Measurements from ENCODE around the gene CACNB2. TPM values are rescaled to one million over a fixed set of nuclear protein-coding genes. Genes with fewer than 3 reads are reported as not detected.

CACNB2 gene
- total RNA-seq, 1 experiment from 2014 or later: not detected

GRCh38 chr10:18449611-18450026 is 309.4 kb downstream of the CACNB2 start:
- Histone ChIP-seq H3K27ac (ENCODE audit: low read length) (no peak overlapping the region), H3K27me3 (ENCODE audit: control insufficient read depth, insufficient read depth, low read length) (0 out of 2 replicates have a peak, but pooled peaks cover 2% of the 10 kb centered on the region), H3K4me1 (ENCODE audit: control insufficient read depth, insufficient read depth, low read length) (no peaks in the 10 kb centered on the region), H3K36me3 (ENCODE audit: control insufficient read depth, insufficient read depth, low read length) (no peaks in the 10 kb centered on the region), H3K9me3 (ENCODE audit: control insufficient read depth, insufficient read depth, low read depth, low read length) (no peaks in the 10 kb centered on the region), H3K4me3 (ENCODE audit: low read depth in 2 of 2, low read length in 2 of 2) (no peak overlapping the region)
- ATAC-seq: no peak
- in situ Hi-C loops (cut with HindIII; ENCODE audit: low pct_unique_long_range_greater_than_20kb, low sequenced_read_pairs): no loop called here
- ChIA-PET CTCF (no interaction called here), POLR2A (no interaction called here)
- intact Hi-C loops (cut with micrococcal nuclease; ENCODE audit: unreplicated experiment): no loop called here
- no peak for DNase-seq (ENCODE audit: low read depth, low spot score)
- no peak for TF ChIP-seq TCF7L2 (IDR thresholded peaks at IDR 0.05; ENCODE audit: low read depth, low read length)
- TF ChIP-seq CTCF (IDR thresholded peaks at IDR 0.05): no peak
- TF ChIP-seq, protein P1, sequence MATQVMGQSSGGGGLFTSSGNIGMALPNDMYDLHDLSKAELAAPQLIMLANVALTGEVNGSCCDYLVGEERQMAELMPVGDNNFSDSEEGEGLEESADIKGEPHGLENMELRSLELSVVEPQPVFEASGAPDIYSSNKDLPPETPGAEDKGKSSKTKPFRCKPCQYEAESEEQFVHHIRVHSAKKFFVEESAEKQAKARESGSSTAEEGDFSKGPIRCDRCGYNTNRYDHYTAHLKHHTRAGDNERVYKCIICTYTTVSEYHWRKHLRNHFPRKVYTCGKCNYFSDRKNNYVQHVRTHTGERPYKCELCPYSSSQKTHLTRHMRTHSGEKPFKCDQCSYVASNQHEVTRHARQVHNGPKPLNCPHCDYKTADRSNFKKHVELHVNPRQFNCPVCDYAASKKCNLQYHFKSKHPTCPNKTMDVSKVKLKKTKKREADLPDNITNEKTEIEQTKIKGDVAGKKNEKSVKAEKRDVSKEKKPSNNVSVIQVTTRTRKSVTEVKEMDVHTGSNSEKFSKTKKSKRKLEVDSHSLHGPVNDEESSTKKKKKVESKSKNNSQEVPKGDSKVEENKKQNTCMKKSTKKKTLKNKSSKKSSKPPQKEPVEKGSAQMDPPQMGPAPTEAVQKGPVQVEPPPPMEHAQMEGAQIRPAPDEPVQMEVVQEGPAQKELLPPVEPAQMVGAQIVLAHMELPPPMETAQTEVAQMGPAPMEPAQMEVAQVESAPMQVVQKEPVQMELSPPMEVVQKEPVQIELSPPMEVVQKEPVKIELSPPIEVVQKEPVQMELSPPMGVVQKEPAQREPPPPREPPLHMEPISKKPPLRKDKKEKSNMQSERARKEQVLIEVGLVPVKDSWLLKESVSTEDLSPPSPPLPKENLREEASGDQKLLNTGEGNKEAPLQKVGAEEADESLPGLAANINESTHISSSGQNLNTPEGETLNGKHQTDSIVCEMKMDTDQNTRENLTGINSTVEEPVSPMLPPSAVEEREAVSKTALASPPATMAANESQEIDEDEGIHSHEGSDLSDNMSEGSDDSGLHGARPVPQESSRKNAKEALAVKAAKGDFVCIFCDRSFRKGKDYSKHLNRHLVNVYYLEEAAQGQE (IDR thresholded peaks at IDR 0.05; ENCODE audit: insufficient read depth in 1 of 2, low read depth in 2 of 2, low read length in 1 of 2): no peak
- TF ChIP-seq SIN3A (IDR thresholded peaks at IDR 0.05; ENCODE audit: borderline replicate concordance, insufficient read depth, low read depth, low read length): no peak
- no peak for TF ChIP-seq POLR2AphosphoS5 (IDR thresholded peaks at IDR 0.05; ENCODE audit: low read depth, low read length)
- no TSS peak for BruUV-seq (replicated peaks)

DNA sequence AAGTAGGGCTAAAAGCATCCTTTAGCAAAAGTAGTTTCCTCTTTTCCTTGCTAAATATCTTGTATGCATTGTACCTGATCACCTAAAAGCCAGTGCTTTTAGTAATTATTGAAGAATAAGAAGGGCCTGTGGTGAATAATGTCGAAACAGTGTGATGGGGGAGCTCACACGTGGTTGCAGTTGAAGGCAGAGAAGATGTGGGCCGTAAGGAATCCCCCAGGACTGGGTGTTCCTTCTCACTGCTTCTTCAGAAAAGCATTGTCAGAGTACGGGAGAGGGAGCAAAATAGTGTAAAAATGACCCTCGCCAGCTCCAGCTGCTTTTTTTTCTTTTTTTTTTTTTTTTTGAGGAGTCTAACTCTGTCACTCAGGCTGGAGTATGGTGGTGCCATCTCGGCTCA is 310.1 kb downstream of the CACNB2 start:
- Histone ChIP-seq H3K9me3 (ENCODE audit: control insufficient read depth, insufficient read depth, low read depth, low read length) (no peaks in the 10 kb centered on the region), H3K27ac (ENCODE audit: low read length) (no peak overlapping the region), H3K27me3 (ENCODE audit: control insufficient read depth, insufficient read depth, low read length) (0 out of 2 replicates have a peak, but pooled peaks cover 2% of the 10 kb centered on the region), H3K36me3 (ENCODE audit: control insufficient read depth, insufficient read depth, low read length) (no peaks in the 10 kb centered on the region), H3K4me1 (ENCODE audit: control insufficient read depth, insufficient read depth, low read length) (no peaks in the 10 kb centered on the region), H3K4me3 (ENCODE audit: low read depth in 2 of 2, low read length in 2 of 2) (no peak overlapping the region)
- intact Hi-C loops (cut with micrococcal nuclease; ENCODE audit: unreplicated experiment) (no loop called here), in situ Hi-C loops (cut with HindIII; ENCODE audit: low pct_unique_long_range_greater_than_20kb, low sequenced_read_pairs) (no loop called here)
- DNase-seq (ENCODE audit: low read depth, low spot score) (no peak), ATAC-seq (no peak)
- no peak for TF ChIP-seq SIN3A (IDR thresholded peaks at IDR 0.05; ENCODE audit: borderline replicate concordance, insufficient read depth, low read depth, low read length)
- no peak for TF ChIP-seq TCF7L2 (IDR thresholded peaks at IDR 0.05; ENCODE audit: low read depth, low read length)
- TF ChIP-seq, protein P1 (IDR thresholded peaks at IDR 0.05; ENCODE audit: insufficient read depth in 1 of 2, low read depth in 2 of 2, low read length in 1 of 2): no peak
- TF ChIP-seq CTCF (IDR thresholded peaks at IDR 0.05): no peak
- no peak for TF ChIP-seq POLR2AphosphoS5 (IDR thresholded peaks at IDR 0.05; ENCODE audit: low read depth, low read length)
- CTCF ChIA-PET: no interaction called here
- POLR2A ChIA-PET: no interaction called here
- no TSS peak for BruUV-seq (replicated peaks)

Measured in Panc1 (cell line).